Heart left ventricle (tissue), 16 donors: ENCODE data around the gene TPPP2. TPM values are rescaled to one million over a fixed set of nuclear protein-coding genes. Genes with fewer than 3 reads are reported as not detected.
A peak's percentile ranks its signal among the peaks of the same experiment; 100 is the strongest.

Experiments used
- ATAC-seq, 4 donors: fragments of 200-7000 bp; cut with Tn5 transposase; one replicate each; pipeline ENCODE4 v1.9.1; 2020 to 2022; ENCODE audit warnings: moderate library complexity in 4 of 4, mild to moderate bottlenecking in 3 of 4, moderate number of reproducible peaks in 1 of 4
- DNase-seq, 5 donors: peaks; one replicate each; pipeline ENCODE4 v3.0.0-alpha.2; 2020
- H3K27ac ChIP-seq, 12 donors: fragments of 200-600 bp; sonication (generic) in 4 of 12; one replicate each; pipeline versions ENCODE4 v1.5.0 to v1.8.0; 2016 to 2022; ENCODE audit warnings: mild to moderate bottlenecking in 2 of 12
- H3K27me3 ChIP-seq, 9 donors: fragments of 200-600 bp; sonication (generic) in 2 of 9; one replicate each; pipeline versions ENCODE4 v1.5.1 to v1.8.0; 2016 to 2022; ENCODE audit warnings: mild to moderate bottlenecking in 3 of 9
- H3K36me3 ChIP-seq, 9 donors: fragments of 200-600 bp; sonication (generic) in 2 of 9; one replicate each; pipeline versions ENCODE4 v1.5.0 to v1.8.0; 2018 to 2022; ENCODE audit warnings: mild to moderate bottlenecking in 2 of 9
- H3K4me1 ChIP-seq, 12 donors: fragments of 200-600 bp; sonication (generic) in 4 of 12; one replicate each; pipeline versions ENCODE4 v1.5.0 to v1.8.0; 2016 to 2022; ENCODE audit warnings: mild to moderate bottlenecking in 3 of 12
- H3K4me3 ChIP-seq, 12 donors: fragments of 200-600 bp; sonication (generic) in 4 of 12; one replicate each; pipeline versions ENCODE4 v1.5.0 to v1.8.0; 2017 to 2022; ENCODE audit warnings: mild to moderate bottlenecking in 9 of 12, moderate library complexity in 4 of 12
- H3K9me3 ChIP-seq, 12 donors: fragments of 200-600 bp; sonication (generic) in 4 of 12; one replicate each; pipeline versions ENCODE4 v1.5.0 to v1.8.0; 2016 to 2022; ENCODE audit warnings: mild to moderate bottlenecking in 1 of 12
- POLR2A ChIP-seq, 2 donors: fragments of 450-650 bp; IDR thresholded peaks; one replicate each; pipeline ENCODE4 v1.6.1; 2017; ENCODE audit warnings: antibody characterized with exemption in 2 of 2, mild to moderate bottlenecking in 2 of 2, moderate library complexity in 2 of 2
- WGBS, 4 donors: extraction: QIAGEN DNeasy Blood & Tissue Kit in 2 of 4; methylation state at CpG; one replicate each; pipeline versions ENCODE4 v1.1.5 to v1.1.7; 2013 to 2018; 5-methylcytosine and 5-hydroxymethylcytosine counted together
- intact Hi-C, 10 donors: fragments of 100-400 bp; cut with DNase I; formaldehyde crosslinking; loops; one replicate each; pipeline versions ENCODE4 v1.11.1 to v1.14.2; 2022
- polyA plus RNA-seq, 2 donors: library from polyadenylated mRNA; stranded (reverse); fragments of 200-250 nt; gene quantifications; one replicate each; pipeline ENCODE4 v1.2.3, GENCODE V29; 2013
- total RNA-seq, 9 donors: library from RNA; depleted of rRNA in 2 of 9; stranded (reverse); fragments of >200 nt in 2 of 9; fragmentation: NEBNext Ultra II Directional in 3 of 9; extraction: Animal tissue kit (Norgen Biotek cat#: 25700) in 3 of 9; gene quantifications; one replicate each; pipeline versions ENCODE4 v1.1.0 to v1.2.4, GENCODE V29; 2016 to 2023
- TF ChIP-seq, protein P1 (sequence below), 12 donors: fragments of 200-600 bp; sonication (generic) in 4 of 12; IDR thresholded peaks; one replicate each; pipeline versions ENCODE4 v1.5.0 to v1.8.0; 2018 to 2022; ENCODE audit warnings: antibody characterized with exemption in 12 of 12, mild to moderate bottlenecking in 5 of 12
- donor health status: ischemic (EF 13 %, LVEDD 7.1; RV severe dilation, severe dysfunction).
- donor health status: healthy with polysubstance abuse.
- donor health status: DM: no; HTN: yes; CAD: no.
- donor health status: DM: no; HTN: no; CAD: no.
- donor health status: ischemic (EF 25% LVEDD 6.9; RV normal size, moderate dysfunction).
- donor health status: ischemic (EF 25% LVEDD 5.7; RV mildly dilated, moderate dysfunction).
- donor health status: healthy.
- donor health status: DM: yes; HTN: yes; CAD: no.
- donor health status: ischemic (EF 35%, LVEDD 5.7; RV mildly dilated, moderate dysfunction).
- donor health status: nonischemic (EF 11% LVEDD 7.7; RV severe dilation, severe dysfunction).
- donor health status: DM: yes; HTN: yes; CAD: no.
- donor health status: PGD.
- donor health status: ischemic (EF 29% LVEDD 5.4; RV normal size, mild dysfunction).
- donor health status: nonischemic (EF 23%, LVEDD 6.1; RV moderate dilation, normal function).

TPPP2 gene
- total and polyA plus RNA-seq, 11 donors, result 0.54 to 2.8 (median 0.96) TPM; not detected in 2

DNA sequence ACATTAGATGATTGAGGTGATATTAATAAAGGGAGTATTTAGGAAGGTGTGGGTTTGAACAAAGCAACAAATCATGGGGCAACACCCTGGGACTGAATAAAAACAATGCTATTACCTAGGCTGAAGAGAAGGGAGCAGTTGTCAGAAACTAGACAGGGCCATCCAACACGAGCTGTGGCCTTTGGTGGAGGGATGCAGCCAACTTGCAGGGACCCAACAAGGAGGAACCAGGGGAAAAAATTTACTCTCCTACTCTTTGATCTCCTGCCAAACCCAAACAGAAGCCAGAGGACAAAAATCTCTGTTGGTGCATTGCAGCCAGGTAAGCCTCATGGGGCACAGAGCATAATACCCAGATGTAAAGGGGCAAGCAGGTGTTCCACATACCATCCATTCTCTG, 18.9 kb upstream of the TPPP2 start:
- ATAC-seq (no peak), DNase-seq (no peak)
- Histone ChIP-seq H3K9me3 (no peaks in the 10 kb centered on the region), H3K4me3 (no peak overlapping the region), H3K4me1 (peaks cover 0 to 14% (median 3%) of the 10 kb centered on the region in 12 donors), H3K27me3 (no peaks in the 10 kb centered on the region), H3K27ac (no peak overlapping the region), H3K36me3 (peaks cover 0 to 4% (median 0%) of the 10 kb centered on the region in 9 donors)
- intact Hi-C loops, result loop anchor here in 5 of 10 donors (5.0 kb wide), 3 partner anchors 46 to 96 kb away; partner anchors contain the start of gene RNASE8 (in 1 of the 5)
- WGBS, 4 donors, result 85 to 92% (median 89%) methylated on average over 1 of the region's 1 CpG
- TF ChIP-seq POLR2A (IDR thresholded peaks at IDR 0.05), result no peak
- TF ChIP-seq, protein P1, sequence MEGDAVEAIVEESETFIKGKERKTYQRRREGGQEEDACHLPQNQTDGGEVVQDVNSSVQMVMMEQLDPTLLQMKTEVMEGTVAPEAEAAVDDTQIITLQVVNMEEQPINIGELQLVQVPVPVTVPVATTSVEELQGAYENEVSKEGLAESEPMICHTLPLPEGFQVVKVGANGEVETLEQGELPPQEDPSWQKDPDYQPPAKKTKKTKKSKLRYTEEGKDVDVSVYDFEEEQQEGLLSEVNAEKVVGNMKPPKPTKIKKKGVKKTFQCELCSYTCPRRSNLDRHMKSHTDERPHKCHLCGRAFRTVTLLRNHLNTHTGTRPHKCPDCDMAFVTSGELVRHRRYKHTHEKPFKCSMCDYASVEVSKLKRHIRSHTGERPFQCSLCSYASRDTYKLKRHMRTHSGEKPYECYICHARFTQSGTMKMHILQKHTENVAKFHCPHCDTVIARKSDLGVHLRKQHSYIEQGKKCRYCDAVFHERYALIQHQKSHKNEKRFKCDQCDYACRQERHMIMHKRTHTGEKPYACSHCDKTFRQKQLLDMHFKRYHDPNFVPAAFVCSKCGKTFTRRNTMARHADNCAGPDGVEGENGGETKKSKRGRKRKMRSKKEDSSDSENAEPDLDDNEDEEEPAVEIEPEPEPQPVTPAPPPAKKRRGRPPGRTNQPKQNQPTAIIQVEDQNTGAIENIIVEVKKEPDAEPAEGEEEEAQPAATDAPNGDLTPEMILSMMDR (IDR thresholded peaks at IDR 0.05), result no peak

DNA sequence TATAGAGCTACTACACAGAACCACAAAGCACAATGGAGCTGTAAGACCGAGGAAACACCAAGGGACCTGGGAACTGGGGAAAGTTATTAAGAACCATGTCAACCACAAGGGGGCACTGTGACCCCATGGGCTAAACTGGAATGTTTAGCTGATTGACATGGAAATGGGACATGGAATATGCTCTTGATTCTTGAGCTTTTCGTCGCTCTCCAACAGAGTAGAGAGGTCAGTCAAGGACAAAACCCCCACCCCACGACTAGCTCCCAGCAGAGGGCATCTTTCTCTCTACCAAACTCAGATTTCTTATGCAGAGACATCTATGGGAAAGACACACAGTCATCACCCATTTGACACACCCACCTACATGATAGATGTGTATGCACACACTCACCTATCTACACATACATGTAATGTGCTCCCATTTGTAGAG, 15.2 kb upstream of the TPPP2 start:
- no peaks in the 10 kb centered on the region for H3K9me3 ChIP-seq
- H3K36me3 ChIP-seq, result peaks cover 0 to 41% (median 33%) of the 10 kb centered on the region in 9 donors
- H3K27me3 ChIP-seq, result no peaks in the 10 kb centered on the region
- intact Hi-C loops, result loop anchor here (1.0 to 5.0 kb wide), 11 partner anchors 24 to 93 kb away; partner anchors contain the start of genes RNASE8 (in 1 of the 10) and TMEM253 (in 1 of the 10)
- 0 to 3% (median 2%) methylated on average over 4 of the region's 4 CpGs for WGBS, 4 donors
- DNase-seq (peak; percentile 82 to 85 (median 84)), ATAC-seq (peak; percentile 58 to 85 (median 82))
- H3K27ac ChIP-seq, result peak overlapping the region in 4 of 12 donors; percentile 9 to 28 (median 22)
- TF ChIP-seq, protein P1 (IDR thresholded peaks at IDR 0.05), result peak; percentile 86 to 99 (median 96)
- TF ChIP-seq POLR2A (IDR thresholded peaks at IDR 0.05), result no peak
- peaks cover 0 to 27% (median 7%) of the 10 kb centered on the region in 12 donors for H3K4me1 ChIP-seq
- H3K4me3 ChIP-seq, result no peak overlapping the region

DNA sequence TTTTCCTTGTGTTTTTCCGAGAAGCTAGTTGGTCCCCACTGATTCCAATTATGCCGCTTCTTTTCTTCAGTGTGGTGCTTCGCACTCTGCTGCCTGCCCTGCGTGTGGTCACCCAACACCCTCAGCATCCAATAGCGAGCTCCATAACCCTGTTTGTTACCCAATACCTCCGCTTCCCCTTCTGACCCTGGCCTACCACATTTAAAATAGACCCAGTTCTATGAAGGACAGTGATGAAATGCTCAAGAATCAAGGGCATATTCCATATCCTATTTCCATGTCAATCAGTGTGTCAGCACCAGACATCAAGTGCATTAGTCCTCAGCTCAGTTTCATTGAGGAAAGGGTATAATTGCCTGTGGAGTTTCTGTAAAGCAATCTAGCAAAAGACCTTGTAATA, 14.7 kb upstream of the TPPP2 start:
- intact Hi-C loops, result loop anchor here in 6 of 10 donors (1.0 to 5.0 kb wide), 8 partner anchors 23 to 92 kb away; partner anchors contain the start of gene TMEM253 (in 1 of the 6)
- WGBS, 4 donors, result 67 to 75% (median 69%) methylated on average over 6 of the region's 6 CpGs
- DNase-seq (no peak), ATAC-seq (peak in 1 of 4 donors; percentile 35)
- Histone ChIP-seq H3K27me3 (no peaks in the 10 kb centered on the region), H3K4me1 (peaks cover 0 to 27% (median 7%) of the 10 kb centered on the region in 12 donors), H3K27ac (peak overlapping the region in 4 of 12 donors; percentile 9 to 28 (median 18)), H3K4me3 (no peak overlapping the region), H3K9me3 (no peaks in the 10 kb centered on the region), H3K36me3 (peaks cover 0 to 46% (median 39%) of the 10 kb centered on the region in 9 donors)
- TF ChIP-seq POLR2A (IDR thresholded peaks at IDR 0.05), result no peak
- TF ChIP-seq, protein P1 (IDR thresholded peaks at IDR 0.05), result no peak

DNA sequence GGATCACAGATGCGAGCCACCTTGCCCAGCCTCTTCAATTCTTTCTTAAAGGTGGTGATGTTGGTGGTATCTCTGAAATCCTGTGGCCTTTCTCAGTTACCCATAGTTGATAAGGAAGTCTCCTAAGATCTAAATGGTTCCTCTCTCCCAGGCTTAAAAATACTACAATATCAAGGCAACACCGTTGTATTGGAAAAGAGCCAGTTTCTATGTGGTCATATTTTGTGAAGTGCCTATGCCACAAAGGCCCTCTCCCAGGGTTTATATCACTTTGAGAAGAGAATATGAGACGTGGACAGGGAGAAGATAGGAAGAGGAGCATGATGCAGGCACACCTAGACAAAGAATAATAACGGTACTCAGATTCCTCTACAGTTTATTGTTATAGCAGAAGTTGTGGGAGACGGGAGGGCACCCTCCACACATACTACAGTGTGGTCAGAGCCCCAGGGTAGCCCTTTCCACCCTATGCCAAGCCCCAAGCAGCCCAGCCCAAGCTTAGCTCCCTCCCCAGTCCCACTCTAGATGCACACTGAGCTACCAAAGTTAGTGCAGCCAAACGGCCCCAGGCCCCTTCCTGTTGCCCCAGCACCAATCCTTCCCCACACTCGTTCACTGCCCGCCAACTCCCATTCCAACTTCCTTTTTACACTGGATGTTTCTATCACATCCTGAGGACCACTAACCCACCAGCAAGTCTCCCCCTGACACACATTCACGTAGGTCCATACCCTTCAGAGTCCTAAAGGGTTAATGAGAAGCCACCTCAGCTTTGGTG, 13.4 kb upstream of the TPPP2 start:
- ATAC-seq (no peak), DNase-seq (no peak)
- H3K27ac ChIP-seq, result no peak overlapping the region
- WGBS, 4 donors, result 51 to 58% (median 56%) methylated on average over 9 of the region's 9 CpGs
- no peaks in the 10 kb centered on the region for H3K27me3 ChIP-seq
- H3K4me1 ChIP-seq, result peaks cover 0 to 31% (median 7%) of the 10 kb centered on the region in 12 donors
- intact Hi-C loops, result loop anchor here in 4 of 10 donors (5.0 kb wide), 3 partner anchors 76 to 91 kb away; partner anchors contain the start of gene TMEM253 (in 1 of the 4)
- H3K4me3 ChIP-seq, result no peak overlapping the region
- TF ChIP-seq POLR2A (IDR thresholded peaks at IDR 0.05), result no peak
- TF ChIP-seq, protein P1 (IDR thresholded peaks at IDR 0.05), result no peak
- peaks cover 0 to 59% (median 52%) of the 10 kb centered on the region in 9 donors for H3K36me3 ChIP-seq
- H3K9me3 ChIP-seq, result no peaks in the 10 kb centered on the region
